NCI-H1417 (cell line): ENCODE measurements around the gene C3orf49.

Experiments
- DNase-seq, 3 experiments: peaks; one replicate each; lab custom pipeline; 2025; lab: John Stamatoyannopoulos, UW

The C3orf49 gene

GRCh38 chr3:63886858-63887257 is 67.8 kb downstream of the C3orf49 start:
- DNase-seq: peak in 1 of 3 experiments; percentile 43

GRCh38 chr3:63891518-63891917 is 72.4 kb downstream of the C3orf49 start:
- DNase-seq: no peak

- no peak for DNase-seq
Observed at GRCh38 chr3:63892773-63893352, 73.8 kb downstream of the C3orf49 start.

DNA sequence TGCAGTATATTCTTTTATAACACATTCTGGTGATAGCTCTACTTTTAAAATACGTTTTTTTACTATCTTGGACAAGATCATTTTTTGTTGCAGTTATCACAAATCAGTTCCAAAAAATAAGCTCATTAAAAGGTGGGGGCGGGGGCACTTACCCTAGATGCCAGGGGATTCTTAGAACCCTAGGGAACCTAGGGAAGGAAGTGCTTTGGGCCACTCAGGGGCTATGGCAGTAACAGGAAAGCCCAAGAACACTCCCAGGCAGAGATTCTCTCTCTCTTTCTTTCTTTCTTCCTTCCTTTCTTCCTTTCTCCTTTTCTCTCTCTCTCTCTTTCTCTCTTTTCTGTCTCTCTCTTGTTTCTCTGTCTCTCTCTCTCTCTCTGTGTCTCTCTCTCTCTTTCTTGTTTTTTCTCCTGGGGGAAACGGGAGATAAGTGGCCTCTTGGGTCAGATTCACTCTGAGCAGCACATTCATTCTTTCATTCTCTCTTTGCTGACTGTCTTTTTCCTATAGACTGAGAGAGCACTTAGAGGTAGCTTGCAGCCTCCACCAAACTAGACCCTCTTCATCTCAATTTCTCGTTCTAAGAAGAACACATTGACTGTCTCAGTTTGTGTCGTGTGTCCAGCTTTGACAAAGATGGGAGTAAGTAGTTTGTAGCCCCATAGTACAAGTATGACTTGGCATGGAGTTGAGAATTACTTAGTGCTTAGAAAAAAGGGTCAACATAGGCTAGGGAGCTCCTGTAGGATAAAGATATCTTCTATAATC is 76.5 kb downstream of the C3orf49 start:
- no peak for DNase-seq

GRCh38 chr3:63896332-63897030 is 77.4 kb downstream of the C3orf49 start:
- DNase-seq: no peak
